Kasumi-1 (cell line): ENCODE measurements around the gene SMYD1.
"Not testable (repeated sequence)": the region's sequence is repeated elsewhere in the genome, so short reads cannot be mapped to it uniquely, and the experiment has no call there.

Source experiments
- DNase-seq, 2 experiments: peaks; one replicate each; lab custom pipeline; 2025; lab: John Stamatoyannopoulos, UW

Gene SMYD1

GRCh38 chr2:88067598-88067997 lies at the start of gene SMYD1:
TSS of gene SMYD1 (plus strand) at chr2:88067825. CDS start at chr2:88067865, 40 bp downstream.
- DNase-seq: no peak

GRCh38 chr2:88018077-88018805 lies 49.4 kb upstream of the SMYD1 start:
- not testable (repeated sequence) for DNase-seq

DNA sequence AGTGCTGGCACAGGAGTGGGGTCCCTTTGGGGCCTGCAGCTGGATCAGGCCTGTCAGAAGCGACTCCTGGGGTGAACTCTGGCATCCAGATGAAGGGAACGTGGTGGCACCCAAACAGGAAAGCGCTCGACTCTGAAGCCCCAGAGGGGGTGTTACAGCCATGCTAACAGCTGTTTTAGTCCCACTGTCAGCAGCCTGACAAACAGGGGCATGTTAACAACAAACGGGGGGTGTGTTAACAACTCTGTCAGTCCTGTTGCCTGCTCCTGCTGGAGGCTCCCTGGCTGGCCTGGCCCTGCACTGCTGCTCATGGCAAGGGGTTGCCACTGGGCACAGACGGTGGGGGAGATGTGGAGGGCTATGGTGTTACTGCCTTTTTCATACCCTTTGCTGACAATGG lies 48.7 kb upstream of the SMYD1 start:
- no peak for DNase-seq

GRCh38 chr2:88019985-88020384 lies 47.6 kb upstream of the SMYD1 start:
- DNase-seq: no peak

- DNase-seq: no peak
Measured at GRCh38 chr2:88022669-88022921, 45.0 kb upstream of the SMYD1 start.

DNA sequence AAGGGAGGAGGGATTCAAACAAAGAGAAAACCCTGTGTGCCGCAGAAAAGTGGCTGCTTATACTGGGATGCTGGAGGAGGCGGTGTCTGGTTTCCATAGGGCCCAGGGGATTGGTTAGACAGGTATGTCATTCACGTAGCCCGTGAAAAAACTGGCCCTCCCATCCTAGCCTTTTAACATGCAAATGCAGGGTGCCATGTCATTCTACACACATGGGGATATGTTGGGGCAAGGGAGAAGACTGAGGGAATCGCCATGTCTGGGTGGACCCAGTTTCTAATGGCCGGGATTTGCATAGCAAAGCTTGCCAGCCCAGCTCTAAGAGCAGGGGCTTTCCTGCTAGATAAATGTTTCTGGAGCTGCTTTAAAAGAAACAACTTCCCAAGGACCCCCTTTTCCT lies 43.1 kb upstream of the SMYD1 start:
- DNase-seq: no peak

GRCh38 chr2:88027697-88028389 lies 39.8 kb upstream of the SMYD1 start:
- peak; percentile 51 to 64 for DNase-seq

DNA sequence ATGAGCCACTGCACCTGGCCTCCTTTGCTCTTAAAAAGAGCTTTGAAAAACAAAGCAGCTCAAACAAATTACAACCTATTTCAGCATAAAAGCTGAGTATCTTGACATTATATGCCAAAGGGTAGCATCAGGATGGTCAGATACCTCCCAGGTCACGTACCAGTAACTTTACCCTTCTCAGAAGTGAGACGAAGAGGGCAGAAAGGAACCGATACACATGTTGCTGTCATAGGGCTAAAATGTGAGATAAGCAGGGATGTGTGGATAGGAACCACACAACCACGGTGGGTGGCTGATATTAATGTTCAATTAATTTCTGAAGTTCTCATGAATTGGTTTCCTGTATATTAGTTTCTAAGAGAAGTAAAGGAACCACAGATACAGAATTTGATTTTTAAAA lies 38.7 kb upstream of the SMYD1 start:
- no peak for DNase-seq

GRCh38 chr2:88032070-88032702 lies 35.4 kb upstream of the SMYD1 start:
- DNase-seq: no peak

DNA sequence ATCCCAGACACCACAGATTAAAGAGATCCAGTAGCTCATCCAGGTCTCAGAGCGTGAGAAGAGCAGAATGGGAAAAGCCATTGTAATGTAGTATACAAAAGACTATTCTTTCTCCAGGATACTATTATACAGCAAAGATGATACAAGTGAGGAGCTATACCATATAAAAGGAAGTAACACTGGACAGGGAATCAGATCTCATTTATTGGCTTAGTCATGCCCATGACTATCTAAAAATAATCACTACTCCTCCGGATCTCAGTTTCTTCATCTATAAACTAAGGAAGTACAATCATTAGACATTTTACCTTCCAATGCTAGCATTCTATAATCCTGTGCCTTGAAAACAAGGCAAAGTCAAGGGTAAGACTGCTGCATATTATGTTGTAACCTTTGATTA lies 31.4 kb upstream of the SMYD1 start:
- no peak for DNase-seq

DNA sequence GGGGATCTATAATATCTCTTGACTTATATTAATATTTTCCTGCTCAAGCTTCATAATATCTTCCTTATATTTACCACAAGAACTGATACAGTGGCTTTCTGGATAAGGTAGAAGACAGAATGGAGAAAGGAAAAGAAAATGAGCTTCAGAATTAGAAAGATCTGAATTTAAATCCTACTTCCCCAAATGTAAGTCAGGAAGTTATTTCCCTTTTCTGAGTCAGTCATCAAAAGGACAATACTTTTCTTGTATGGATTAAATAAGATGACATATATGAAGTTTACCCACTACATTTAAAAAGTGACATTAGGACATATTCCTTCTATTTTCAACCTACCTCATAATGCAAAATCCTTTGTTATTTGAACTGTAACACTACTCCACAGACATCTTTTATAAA lies 31.0 kb upstream of the SMYD1 start:
- DNase-seq: peak in 1 of 2 experiments; percentile 40

- DNase-seq: no peak
Measured at GRCh38 chr2:88038263-88039105, 29.1 kb upstream of the SMYD1 start.

DNA sequence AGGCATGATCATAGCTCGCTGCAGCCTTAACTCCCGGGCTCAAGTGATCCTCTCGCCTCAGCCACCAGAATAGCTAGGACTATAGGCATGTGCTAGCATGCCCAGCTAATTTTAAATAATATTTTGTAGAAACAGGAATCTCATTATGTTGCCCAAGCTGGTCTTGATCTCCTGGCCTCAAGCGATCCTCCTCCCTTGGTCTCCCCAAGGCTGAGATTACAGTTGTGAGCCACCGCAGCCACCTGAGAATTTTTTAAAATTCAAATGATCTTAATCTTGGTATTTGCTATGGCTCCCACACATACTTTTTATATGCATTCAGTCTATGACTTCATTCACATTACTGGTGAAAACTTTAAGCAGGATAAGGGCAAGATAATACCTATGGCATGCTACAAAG lies 25.1 kb upstream of the SMYD1 start:
- DNase-seq: no peak

DNA sequence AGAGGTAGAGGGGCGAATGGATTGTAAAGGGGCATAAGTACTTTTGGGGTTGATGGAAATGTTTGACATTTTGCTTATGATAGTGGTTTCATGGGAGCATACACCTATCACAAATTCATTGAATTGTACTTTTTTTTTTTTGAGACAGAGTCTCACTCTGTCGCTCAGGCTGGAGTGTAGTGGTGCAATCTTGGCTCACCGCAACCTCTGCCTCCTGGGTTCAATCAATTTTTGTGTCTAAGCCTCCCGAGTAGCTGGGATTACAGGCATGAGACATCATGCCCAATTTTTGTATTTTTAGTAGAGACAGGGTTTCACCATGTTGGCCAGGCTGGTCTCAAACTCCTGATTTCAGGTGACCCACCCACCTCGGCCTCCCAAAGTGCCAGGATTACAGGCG lies 22.1 kb upstream of the SMYD1 start:
- DNase-seq: not testable (repeated sequence)

DNA sequence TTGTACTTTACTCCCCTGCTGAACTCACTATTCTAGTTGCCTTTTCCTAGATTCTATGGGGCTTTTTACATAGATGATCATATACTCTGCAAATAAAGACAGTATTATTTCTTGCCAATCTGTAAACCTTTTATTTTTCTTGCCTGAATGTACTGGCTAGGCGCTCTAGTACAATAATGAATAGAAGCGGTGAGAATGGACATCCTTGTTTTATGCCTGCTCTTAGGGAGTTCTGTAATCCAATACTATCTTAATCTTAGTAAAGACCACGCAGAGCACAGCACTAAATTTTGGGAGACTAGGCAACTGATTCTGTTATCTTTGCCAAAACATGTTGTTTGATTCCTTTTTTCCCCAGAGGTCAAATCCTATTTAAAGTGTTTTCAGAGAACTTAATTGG lies 19.1 kb upstream of the SMYD1 start:
- DNase-seq: no peak

GRCh38 chr2:88049622-88050021 lies 18.0 kb upstream of the SMYD1 start:
- no peak for DNase-seq

- DNase-seq: no peak
Measured at GRCh38 chr2:88051792-88052191, 15.8 kb upstream of the SMYD1 start.

GRCh38 chr2:88053296-88053695 lies 14.3 kb upstream of the SMYD1 start:
- DNase-seq: no peak

DNA sequence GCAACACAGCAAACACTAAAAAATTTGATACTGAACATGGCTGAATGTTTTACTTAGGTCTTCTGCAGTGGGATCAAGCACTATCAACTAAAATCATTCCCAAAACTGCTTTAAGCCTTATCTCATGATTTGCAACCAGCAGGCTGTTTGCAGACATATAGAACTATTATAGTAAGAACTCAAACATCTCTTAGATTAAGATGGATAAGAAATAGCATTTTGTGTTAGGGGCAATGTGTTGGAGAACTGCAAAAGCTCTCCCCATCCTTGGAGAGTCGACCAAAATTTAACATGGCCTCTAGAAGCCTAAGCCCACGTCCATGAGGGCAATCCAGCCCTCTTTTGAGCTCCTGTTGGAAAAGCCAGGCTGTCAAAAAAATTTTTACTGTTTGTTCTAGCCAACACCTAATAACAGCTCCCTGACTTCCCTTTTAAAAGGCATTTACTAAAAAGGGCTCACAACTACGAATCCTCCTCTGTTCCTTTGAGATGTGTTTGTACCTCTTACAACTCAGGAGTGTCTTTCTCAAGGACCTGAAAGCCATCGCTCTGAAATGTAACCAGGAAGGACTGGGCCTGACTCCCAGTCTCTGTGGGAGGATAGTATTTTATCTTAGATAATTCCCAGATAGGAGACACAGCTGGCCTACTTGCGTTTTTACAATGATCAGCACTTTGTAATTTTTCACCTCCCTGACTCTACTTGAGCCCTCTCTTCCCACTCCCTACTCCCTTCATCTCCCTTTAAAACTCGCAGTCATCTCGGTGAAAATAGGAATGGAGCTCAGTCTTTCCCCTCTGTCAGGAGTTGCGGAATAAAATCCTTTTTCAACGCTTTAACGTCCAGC lies 13.5 kb upstream of the SMYD1 start:
- DNase-seq: peak in 1 of 2 experiments; percentile 17

- DNase-seq: peak; percentile 42 to 43
Measured at GRCh38 chr2:88054782-88055370, 12.7 kb upstream of the SMYD1 start.
